Transverse colon (tissue), 4 donors: ENCODE measurements around the gene TMEM255B. TPM values are rescaled to one million over a fixed set of nuclear protein-coding genes. Genes with fewer than 3 reads are reported as not detected.

Source experiments
- DNase-seq: peaks from one replicate; pipeline ENCODE4 v3.0.0-alpha.2; 2019
- H3K27ac ChIP-seq, 4 donors: fragments of 200-600 bp; sonication (generic); 2 replicates each; pipeline ENCODE4 v1.5.1; 2016 to 2018; ENCODE audit warnings: inconsistent platforms in 4 of 4
- H3K27me3 ChIP-seq: fragments of 200-600 bp; sonication (generic); 2 replicates; pipeline ENCODE4 v1.5.1; 2017; ENCODE audit warnings: inconsistent platforms
- H3K36me3 ChIP-seq, 4 donors: fragments of 200-600 bp; sonication (generic); 2 replicates each; pipeline ENCODE4 v1.5.1; 2017 to 2019; ENCODE audit warnings: inconsistent platforms in 4 of 4
- H3K4me1 ChIP-seq, 4 donors: fragments of 200-600 bp; sonication (generic); 2 replicates each; pipeline ENCODE4 v1.5.1; 2017 to 2020; ENCODE audit warnings: inconsistent platforms in 4 of 4
- H3K4me3 ChIP-seq, 4 donors: fragments of 200-600 bp; sonication (generic); 1 replicate in 1 of 4; 2 replicates in 3 of 4; pipeline versions ENCODE4 v1.5.1 to v1.6.1; 2017 to 2019; ENCODE audit warnings: inconsistent platforms in 4 of 4
- H3K9me3 ChIP-seq, 2 donors: fragments of 200-600 bp; sonication (generic); 2 replicates each; pipeline ENCODE4 v1.5.1; 2017 to 2019; ENCODE audit warnings: inconsistent platforms in 2 of 2
- CTCF ChIP-seq, 5 experiments: fragments of 200-600 bp in 3 of 5; fragments of 450-650 bp in 2 of 5; sonication (generic) in 3 of 5; IDR thresholded peaks; 1 replicate in 2 of 5; 2 replicates in 3 of 5; pipeline ENCODE4 v1.5.1; 2016 to 2017; ENCODE audit warnings: antibody characterized with exemption in 5 of 5, inconsistent platforms in 3 of 5, mild to moderate bottlenecking in 2 of 5, moderate library complexity in 1 of 5
- EP300 ChIP-seq: sonication (generic); formaldehyde crosslinking; IDR thresholded peaks from one replicate; pipeline ENCODE4 v1.6.1; 2017; ENCODE audit warnings: antibody characterized with exemption, low read depth
- POLR2A ChIP-seq: fragments of 450-650 bp; IDR thresholded peaks from one replicate; pipeline ENCODE4 v1.6.1; 2016; ENCODE audit warnings: antibody characterized with exemption, mild to moderate bottlenecking, moderate library complexity
- POLR2AphosphoS5 ChIP-seq, 3 donors: sonication (generic); formaldehyde crosslinking; IDR thresholded peaks; one replicate each; pipeline ENCODE4 v1.6.1; 2016; ENCODE audit warnings: antibody characterized with exemption in 3 of 3
- WGBS, 2 donors: methylation state at CpG; one replicate each; pipeline ENCODE4 v1.1.5; 2018; ENCODE audit warnings: low coverage in 1 of 2; 5-methylcytosine and 5-hydroxymethylcytosine counted together
- in situ Hi-C, 4 donors: fragments of 200-750 bp; cut with MboI; loops; one replicate each; pipeline versions ENCODE4 v1.15.0 to v1.15.1; 2017; ENCODE audit warnings: low sequenced_read_pairs in 3 of 4, low pct_ligation_motif_present in 1 of 4, low pct_unique_long_range_greater_than_20kb in 1 of 4
- intact Hi-C: fragments of 100-400 bp; cut with DNase I; formaldehyde crosslinking; loops from one replicate; pipeline ENCODE4 v1.15.1; 2023; ENCODE audit warnings: low total_unique reads
- total RNA-seq, 4 donors: library from RNA; depleted of rRNA; stranded (reverse); fragments of >200 nt; gene quantifications; one replicate each; pipeline ENCODE4 v1.1.0, GENCODE V29; 2016

Gene TMEM255B
- total RNA-seq, 4 donors from 2014 or later: 0.79 to 27.7 (median 9.4) TPM

- Histone ChIP-seq H3K27ac (no peak overlapping the region), H3K9me3 (no peaks in the 10 kb centered on the region), H3K27me3 (no peaks in the 10 kb centered on the region), H3K4me3 (no peak overlapping the region), H3K36me3 (no peaks in the 10 kb centered on the region), H3K4me1 (peaks cover 0 to 8% (median 5%) of the 10 kb centered on the region in 4 donors)
- TF ChIP-seq POLR2AphosphoS5 (IDR thresholded peaks at IDR 0.05): no peak
- no peak for TF ChIP-seq EP300
- no peak for TF ChIP-seq CTCF (IDR thresholded peaks at IDR 0.05)
- no peak for TF ChIP-seq POLR2A
- intact Hi-C loops (loop anchor here (5.0 kb wide), 1 partner anchor 133 kb away; no protein-coding TSS in a partner anchor), in situ Hi-C loops (no loop called here)
- DNase-seq: no peak
- WGBS, 2 donors: 83 to 90% methylated on average over 2 to 28 of the region's 28 CpGs
Observed at GRCh38 chr13:113813749-113814434, 54.9 kb downstream of the TMEM255B start.

GRCh38 chr13:113814435-113814821 is 55.4 kb downstream of the TMEM255B start:
- no peaks in the 10 kb centered on the region for H3K9me3 ChIP-seq
- TF ChIP-seq CTCF (IDR thresholded peaks at IDR 0.05): no peak
- no peak for TF ChIP-seq EP300
- no peak for TF ChIP-seq POLR2AphosphoS5 (IDR thresholded peaks at IDR 0.05)
- no peak for TF ChIP-seq POLR2A
- H3K27ac ChIP-seq: no peak overlapping the region
- no peak for DNase-seq
- peaks cover 0 to 8% (median 5%) of the 10 kb centered on the region in 4 donors for H3K4me1 ChIP-seq
- 74% methylated on average over 8 of the region's 11 CpGs; no CpG with 5 or more reads in 1 of the 2 donors for WGBS, 2 donors
- no peaks in the 10 kb centered on the region for H3K27me3 ChIP-seq
- in situ Hi-C loops (no loop called here), intact Hi-C loops (loop anchor here (5.0 kb wide), 1 partner anchor 133 kb away; no protein-coding TSS in a partner anchor)
- H3K4me3 ChIP-seq: no peak overlapping the region
- no peaks in the 10 kb centered on the region for H3K36me3 ChIP-seq

- WGBS, 2 donors: 65 to 74% methylated on average over 27 to 42 of the region's 42 CpGs
- in situ Hi-C loops (no loop called here), intact Hi-C loops (loop anchor here (2.0 kb wide), 1 partner anchor 411 kb away; no protein-coding TSS in a partner anchor)
- Histone ChIP-seq H3K4me1 (peaks cover 2 to 12% (median 7%) of the 10 kb centered on the region in 4 donors), H3K36me3 (no peaks in the 10 kb centered on the region), H3K27ac (no peak overlapping the region), H3K4me3 (peak overlapping the region in 2 of 4 donors; percentile 0 to 33), H3K9me3 (no peaks in the 10 kb centered on the region), H3K27me3 (no peaks in the 10 kb centered on the region)
- no peak for DNase-seq
- TF ChIP-seq POLR2AphosphoS5 (IDR thresholded peaks at IDR 0.05) (no peak), EP300 (no peak), CTCF (IDR thresholded peaks at IDR 0.05) (no peak), POLR2A (no peak)
Observed at GRCh38 chr13:113815151-113816058, 56.4 kb downstream of the TMEM255B start.

GRCh38 chr13:113816254-113816929 is 57.4 kb downstream of the TMEM255B start:
- intact Hi-C loops (loop anchor here (2.0 kb wide), 1 partner anchor 410 kb away; no protein-coding TSS in a partner anchor), in situ Hi-C loops (no loop called here)

More at GRCh38 chr13:113816254-113816929, 57.4 kb downstream of the TMEM255B start:
- no peak for DNase-seq
- WGBS, 2 donors: 64 to 90% methylated on average over 6 to 25 of the region's 25 CpGs
- no peaks in the 10 kb centered on the region for H3K9me3 ChIP-seq
- H3K4me3 ChIP-seq: no peak overlapping the region
- H3K27me3 ChIP-seq: no peaks in the 10 kb centered on the region
- no peak for TF ChIP-seq EP300
- no peak for TF ChIP-seq CTCF (IDR thresholded peaks at IDR 0.05)
- TF ChIP-seq POLR2A: no peak
- TF ChIP-seq POLR2AphosphoS5 (IDR thresholded peaks at IDR 0.05): no peak
- H3K4me1 ChIP-seq: peaks cover 3 to 18% (median 12%) of the 10 kb centered on the region in 4 donors
- no peak overlapping the region for H3K27ac ChIP-seq
- no peaks in the 10 kb centered on the region for H3K36me3 ChIP-seq
